Endodermal cell (in vitro differentiated cells): Measurements from ENCODE around the gene STRN3. TPM values are rescaled to one million over a fixed set of nuclear protein-coding genes. Genes with fewer than 3 reads are reported as not detected.
A peak's percentile ranks its signal among the peaks of the same experiment; 100 is the strongest.

Experiments
- DNase-seq: peaks from one replicate; pipeline ENCODE4 v3.0.0-alpha.2; 2017
- H3K27ac ChIP-seq: 2 replicates; pipeline ENCODE4 v1.5.1; 2013; ENCODE audit warnings: mild to moderate bottlenecking, low read depth, low read length, moderate library complexity
- H3K27me3 ChIP-seq: 2 replicates; pipeline ENCODE4 v1.6.1; 2013; ENCODE audit warnings: mild to moderate bottlenecking, low read length, moderate library complexity; ENCODE audit not compliant: insufficient read depth, control insufficient read depth, poor library complexity, severe bottlenecking
- H3K36me3 ChIP-seq: 2 replicates; pipeline ENCODE4 v1.7.0; 2013; ENCODE audit warnings: mild to moderate bottlenecking, low read length, moderate library complexity; ENCODE audit not compliant: control insufficient read depth, insufficient read depth
- H3K4me1 ChIP-seq: one replicate; pipeline ENCODE4 v1.7.0; 2013; ENCODE audit warnings: low read length; ENCODE audit not compliant: control insufficient read depth, insufficient read depth
- H3K4me3 ChIP-seq: 2 replicates; pipeline ENCODE4 v1.5.1; 2013; ENCODE audit warnings: mild to moderate bottlenecking, low read length, moderate library complexity
- H3K9ac ChIP-seq: 2 replicates; pipeline ENCODE4 v1.6.1; 2013; ENCODE audit warnings: mild to moderate bottlenecking, low read length, moderate library complexity; ENCODE audit not compliant: poor library complexity, severe bottlenecking; ENCODE audit errors: extremely low read depth
- H3K9me3 ChIP-seq: 2 replicates; pipeline ENCODE4 v1.6.1; 2013; ENCODE audit warnings: mild to moderate bottlenecking, low read length, moderate library complexity; ENCODE audit not compliant: control insufficient read depth
- H3K27ac Mint-ChIP-seq: 2 replicates; pipeline ENCODE4 v1.8.0; 2020; ENCODE audit warnings: mixed read lengths
- H3K27me3 Mint-ChIP-seq: 2 replicates; pipeline ENCODE4 v1.8.0; 2021; ENCODE audit warnings: mild to moderate bottlenecking, mixed read lengths; ENCODE audit not compliant: insufficient read depth
- H3K36me3 Mint-ChIP-seq: 2 replicates; pipeline ENCODE4 v1.8.0; 2020; ENCODE audit warnings: low read depth, mixed read lengths
- H3K4me1 Mint-ChIP-seq: 2 replicates; pipeline ENCODE4 v1.8.0; 2020; ENCODE audit warnings: mixed read lengths
- H3K4me3 Mint-ChIP-seq: 2 replicates; pipeline ENCODE4 v1.8.0; 2020; ENCODE audit warnings: mild to moderate bottlenecking, moderate library complexity, mixed read lengths
- H3K9me3 Mint-ChIP-seq: 2 replicates; pipeline ENCODE4 v1.8.0; 2020; ENCODE audit warnings: mild to moderate bottlenecking, mixed read lengths
- WGBS, 2 experiments: methylation state at CpG; one replicate each; pipeline versions ENCODE4 v1.1.5 to v1.1.7; 2013; ENCODE audit warnings: missing lambda C conversion rate in 2 of 2, mixed read lengths in 1 of 2; ENCODE audit not compliant: insufficient coverage in 1 of 2, insufficient read length in 1 of 2; 5-methylcytosine and 5-hydroxymethylcytosine counted together
- long read RNA-seq, 4 experiments: library from polyadenylated mRNA in 2 of 4; library from RNA in 1 of 4; library from capped mRNA in 1 of 4; stranded (forward) in 3 of 4; unstranded in 1 of 4; transcript quantifications; one replicate each; pipeline ENCODE4 v2.0.0, GENCODE V29; 2020 to 2021; ENCODE audit warnings: inconsistent platforms in 1 of 4
- polyA plus RNA-seq, 2 experiments: library from polyadenylated mRNA; stranded (reverse); fragments of 50-300 nt; gene quantifications; one replicate each; pipeline ENCODE4 v1.2.3, GENCODE V29; 2013
- total RNA-seq, 2 donors: library from RNA; stranded (reverse); fragmentation: NEBNext Ultra II Directional in 1 of 2; extraction: Animal tissue kit (Norgen Biotek cat#: 25700) in 1 of 2; gene quantifications; 2 replicates in 1 of 2; 3 replicates in 1 of 2; pipeline ENCODE4 v1.2.1, GENCODE V29; 2021
- TF ChIP-seq, protein P1 (sequence below): fragments of 200-600 bp; sonication (generic); conservative IDR thresholded peaks from 2 replicates; pipeline ENCODE4 v1.5.0; 2021; ENCODE audit warnings: antibody characterized with exemption, mild to moderate bottlenecking

STRN3 gene, protein sequence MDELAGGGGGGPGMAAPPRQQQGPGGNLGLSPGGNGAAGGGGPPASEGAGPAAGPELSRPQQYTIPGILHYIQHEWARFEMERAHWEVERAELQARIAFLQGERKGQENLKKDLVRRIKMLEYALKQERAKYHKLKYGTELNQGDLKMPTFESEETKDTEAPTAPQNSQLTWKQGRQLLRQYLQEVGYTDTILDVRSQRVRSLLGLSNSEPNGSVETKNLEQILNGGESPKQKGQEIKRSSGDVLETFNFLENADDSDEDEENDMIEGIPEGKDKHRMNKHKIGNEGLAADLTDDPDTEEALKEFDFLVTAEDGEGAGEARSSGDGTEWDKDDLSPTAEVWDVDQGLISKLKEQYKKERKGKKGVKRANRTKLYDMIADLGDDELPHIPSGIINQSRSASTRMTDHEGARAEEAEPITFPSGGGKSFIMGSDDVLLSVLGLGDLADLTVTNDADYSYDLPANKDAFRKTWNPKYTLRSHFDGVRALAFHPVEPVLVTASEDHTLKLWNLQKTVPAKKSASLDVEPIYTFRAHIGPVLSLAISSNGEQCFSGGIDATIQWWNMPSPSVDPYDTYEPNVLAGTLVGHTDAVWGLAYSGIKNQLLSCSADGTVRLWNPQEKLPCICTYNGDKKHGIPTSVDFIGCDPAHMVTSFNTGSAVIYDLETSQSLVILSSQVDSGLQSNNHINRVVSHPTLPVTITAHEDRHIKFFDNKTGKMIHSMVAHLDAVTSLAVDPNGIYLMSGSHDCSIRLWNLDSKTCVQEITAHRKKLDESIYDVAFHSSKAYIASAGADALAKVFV
- 10 to 100 TPM; 56.5 to 58.9 TPM for total RNA-seq
- 39.3 TPM for polyA plus RNA-seq (2013, experiment 1 of 2)
- 36.0 TPM for polyA plus RNA-seq (2013, experiment 2 of 2)
- long read RNA-seq, experiment 1, partial matches to known transcripts = 1 of 7 reads
- long read RNA-seq, experiment 1, other reads (novel, unspliced or antisense) = 6 of 7 reads
- long read RNA-seq, experiment 2, transcript STRN3-201 (16 exons, 3,970 nt) = major isoform, 8 of 23 reads
- long read RNA-seq, experiment 2, partial matches to known transcripts = 2 of 23 reads
- long read RNA-seq, experiment 2, other reads (novel, unspliced or antisense) = 12 of 23 reads
- long read RNA-seq, experiment 3, partial matches to known transcripts = 1 of 3 reads
- long read RNA-seq, experiment 3, other reads (novel, unspliced or antisense) = 2 of 3 reads
- long read RNA-seq, experiment 4, partial matches to known transcripts = 3 of 4 reads
- long read RNA-seq, experiment 4, other reads (novel, unspliced or antisense) = 1 of 4 reads

DNA sequence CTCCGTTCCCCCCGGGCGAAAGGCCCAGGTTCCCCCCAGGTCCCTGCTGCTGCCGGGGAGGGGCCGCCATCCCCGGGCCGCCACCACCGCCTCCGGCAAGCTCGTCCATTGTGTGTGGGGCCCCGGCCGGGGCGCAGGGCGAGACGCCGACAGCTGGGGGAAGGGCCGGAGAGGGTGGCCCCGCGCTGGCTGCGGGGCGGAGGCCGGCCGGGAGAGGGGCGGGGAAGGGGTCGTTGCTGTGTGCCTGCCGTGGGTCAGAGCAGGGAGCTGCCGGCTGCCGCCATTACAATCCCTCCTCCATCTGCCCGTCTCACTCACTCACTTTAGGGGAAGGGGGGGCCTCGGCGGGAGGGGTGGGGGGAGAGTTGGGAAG lies at the start of gene STRN3:
TSS of gene STRN3 (minus strand) at position 303 of the 373 bp plus-strand sequence. CDS start at position 109, 194 bp downstream.
- H3K27ac ChIP-seq = peak within 1 kb of the TSS; percentile 94
- Mint-ChIP-seq H3K4me1 (peaks cover 34% of the 10 kb centered on the region), H3K36me3 (peaks cover 12% of the 10 kb centered on the region), H3K27ac (peak within 1 kb of the TSS; percentile 97), H3K27me3 (no peaks in the 10 kb centered on the region), H3K4me3 (peak within 1 kb of the TSS; percentile 84), H3K9me3 (no peaks in the 10 kb centered on the region)
- peak within 1 kb of the TSS; percentile 91 for H3K9ac ChIP-seq
- peaks cover 5% of the 10 kb centered on the region for H3K9me3 ChIP-seq
- peak within 1 kb of the TSS; percentile 94 for H3K4me3 ChIP-seq
- TF ChIP-seq, protein P1, sequence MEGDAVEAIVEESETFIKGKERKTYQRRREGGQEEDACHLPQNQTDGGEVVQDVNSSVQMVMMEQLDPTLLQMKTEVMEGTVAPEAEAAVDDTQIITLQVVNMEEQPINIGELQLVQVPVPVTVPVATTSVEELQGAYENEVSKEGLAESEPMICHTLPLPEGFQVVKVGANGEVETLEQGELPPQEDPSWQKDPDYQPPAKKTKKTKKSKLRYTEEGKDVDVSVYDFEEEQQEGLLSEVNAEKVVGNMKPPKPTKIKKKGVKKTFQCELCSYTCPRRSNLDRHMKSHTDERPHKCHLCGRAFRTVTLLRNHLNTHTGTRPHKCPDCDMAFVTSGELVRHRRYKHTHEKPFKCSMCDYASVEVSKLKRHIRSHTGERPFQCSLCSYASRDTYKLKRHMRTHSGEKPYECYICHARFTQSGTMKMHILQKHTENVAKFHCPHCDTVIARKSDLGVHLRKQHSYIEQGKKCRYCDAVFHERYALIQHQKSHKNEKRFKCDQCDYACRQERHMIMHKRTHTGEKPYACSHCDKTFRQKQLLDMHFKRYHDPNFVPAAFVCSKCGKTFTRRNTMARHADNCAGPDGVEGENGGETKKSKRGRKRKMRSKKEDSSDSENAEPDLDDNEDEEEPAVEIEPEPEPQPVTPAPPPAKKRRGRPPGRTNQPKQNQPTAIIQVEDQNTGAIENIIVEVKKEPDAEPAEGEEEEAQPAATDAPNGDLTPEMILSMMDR = no peak
- no peak for DNase-seq
- H3K36me3 ChIP-seq = peaks cover 21% of the 10 kb centered on the region
- 0% methylated on average over 24 of the region's 31 CpGs; no CpG with 5 or more reads in 1 of the 2 experiments for WGBS, 2 experiments
- no peaks in the 10 kb centered on the region for H3K27me3 ChIP-seq
- H3K4me1 ChIP-seq = peaks cover 5% of the 10 kb centered on the region

DNA sequence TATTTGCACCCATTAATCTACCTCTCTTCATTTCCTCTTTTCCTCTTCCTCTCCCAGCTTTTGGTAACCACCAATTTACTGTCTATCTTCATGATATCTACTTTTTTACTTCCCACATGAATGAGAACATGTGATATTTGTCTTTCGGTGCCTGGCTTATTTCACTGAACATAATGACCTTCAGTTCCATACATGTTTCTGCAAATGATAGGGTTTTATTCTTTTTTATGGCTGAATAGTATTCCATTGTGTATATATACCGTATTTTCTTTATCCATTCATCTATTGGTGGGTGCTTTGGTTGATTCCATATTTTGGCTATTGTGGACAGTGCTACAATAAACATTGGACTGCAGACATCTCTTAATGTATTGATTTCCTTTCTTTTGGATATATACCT lies 49.0 kb upstream of the STRN3 start:
- Histone ChIP-seq H3K9ac (no peak overlapping the region), H3K4me3 (no peak overlapping the region), H3K4me1 (no peaks in the 10 kb centered on the region), H3K36me3 (no peaks in the 10 kb centered on the region), H3K27ac (no peak overlapping the region), H3K9me3 (peaks cover 5% of the 10 kb centered on the region), H3K27me3 (no peaks in the 10 kb centered on the region)
- H3K9me3 Mint-ChIP-seq = no peaks in the 10 kb centered on the region
- H3K4me3 Mint-ChIP-seq = no peak overlapping the region
- peaks cover 32% of the 10 kb centered on the region for H3K36me3 Mint-ChIP-seq
- 96% methylated on average over 2 of the region's 2 CpGs; no CpG with 5 or more reads in 1 of the 2 experiments for WGBS, 2 experiments
- TF ChIP-seq, protein P1 = no peak
- no peaks in the 10 kb centered on the region for H3K4me1 Mint-ChIP-seq
- no peak for DNase-seq
- no peak overlapping the region for H3K27ac Mint-ChIP-seq
- no peaks in the 10 kb centered on the region for H3K27me3 Mint-ChIP-seq

DNA sequence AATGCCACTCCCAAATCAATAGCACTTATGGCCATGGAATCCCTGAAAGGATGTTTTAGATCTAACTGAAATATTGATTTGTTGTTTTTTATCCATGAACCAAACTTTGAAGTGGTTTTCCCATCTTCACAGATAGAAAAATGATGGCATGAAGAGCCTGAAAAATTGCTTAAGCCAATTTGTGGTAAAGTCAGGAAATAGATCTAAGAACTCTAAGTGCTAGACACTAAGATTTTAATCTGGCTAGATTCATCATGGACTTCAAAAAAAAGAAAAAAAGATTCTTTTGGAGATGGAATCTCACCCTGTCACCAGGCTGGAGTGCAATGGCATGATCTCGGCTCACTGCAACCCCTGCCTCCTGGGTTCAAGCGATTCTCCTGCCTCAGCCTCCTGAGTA lies 45.0 kb upstream of the STRN3 start:
- Histone ChIP-seq H3K27ac (no peak overlapping the region), H3K27me3 (no peaks in the 10 kb centered on the region), H3K36me3 (no peaks in the 10 kb centered on the region), H3K4me3 (no peak overlapping the region), H3K4me1 (peaks cover 4% of the 10 kb centered on the region), H3K9ac (no peak overlapping the region), H3K9me3 (peaks cover 5% of the 10 kb centered on the region)
- Mint-ChIP-seq H3K4me3 (no peak overlapping the region), H3K9me3 (no peaks in the 10 kb centered on the region), H3K4me1 (peaks cover 9% of the 10 kb centered on the region), H3K36me3 (peaks cover 25% of the 10 kb centered on the region), H3K27ac (no peak overlapping the region), H3K27me3 (no peaks in the 10 kb centered on the region)
- TF ChIP-seq, protein P1 = no peak
- no peak for DNase-seq
- WGBS, 2 experiments = 97 to 100% methylated on average over 2 of the region's 2 CpGs
